ENCODE results near the gene MAGT1.
"Not testable (repeated sequence)": the region's sequence is repeated elsewhere in the genome, so short reads cannot be mapped to it uniquely, and the experiment has no call there.

MAGT1 gene

DNA sequence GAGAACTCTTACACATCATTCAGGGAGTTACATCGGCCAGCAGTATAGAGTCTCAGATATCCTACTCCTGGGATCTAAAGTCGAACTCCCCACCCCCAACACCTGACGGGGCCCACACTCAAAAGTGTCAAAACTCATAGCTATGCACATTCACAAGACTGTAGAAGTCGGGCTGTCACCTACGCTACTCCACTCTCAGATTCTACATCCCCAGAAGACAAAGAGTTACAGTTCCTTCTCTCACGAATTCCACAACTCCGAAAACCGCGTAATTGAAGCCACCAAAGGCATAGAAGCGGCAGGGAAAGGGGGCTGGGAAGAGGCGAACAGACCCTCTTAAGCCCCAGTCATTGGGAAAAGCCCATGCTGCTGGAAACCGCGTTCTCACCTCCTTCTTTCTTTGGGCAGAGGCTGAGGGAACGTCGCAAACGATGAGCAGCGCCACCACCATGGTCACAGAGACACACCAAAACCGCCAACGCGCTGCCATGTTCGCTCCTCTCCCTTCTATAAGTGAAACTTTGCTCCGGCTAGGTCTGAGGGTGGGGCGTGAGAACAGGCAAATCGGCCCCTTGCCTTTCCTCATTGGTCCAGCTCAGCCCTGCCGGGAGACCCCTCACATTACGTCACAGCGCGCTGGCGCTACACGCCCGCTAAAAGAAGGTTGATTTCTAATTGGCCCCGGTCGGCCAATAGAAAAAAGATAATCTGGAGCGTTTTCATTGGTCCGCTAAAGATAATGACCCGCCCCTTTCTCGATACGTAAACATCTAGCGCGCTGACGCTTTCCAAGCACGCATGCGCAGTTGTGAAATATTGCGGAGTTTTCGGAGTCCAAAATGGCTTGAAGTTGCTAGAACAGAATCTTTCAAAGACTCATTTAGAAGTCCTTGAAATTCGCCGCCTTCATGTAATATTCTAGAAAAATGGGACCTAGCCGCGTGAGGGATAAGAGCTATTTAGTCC, at the start of gene MAGT1:
MAGT1 (minus strand) TSS at position 515 of the 966 bp plus-strand sequence; CDS start at position 490, 25 bp downstream.
- in situ Hi-C loops (cut with MboI; ENCODE audit: low sequenced_read_pairs), result no loop called here

DNA sequence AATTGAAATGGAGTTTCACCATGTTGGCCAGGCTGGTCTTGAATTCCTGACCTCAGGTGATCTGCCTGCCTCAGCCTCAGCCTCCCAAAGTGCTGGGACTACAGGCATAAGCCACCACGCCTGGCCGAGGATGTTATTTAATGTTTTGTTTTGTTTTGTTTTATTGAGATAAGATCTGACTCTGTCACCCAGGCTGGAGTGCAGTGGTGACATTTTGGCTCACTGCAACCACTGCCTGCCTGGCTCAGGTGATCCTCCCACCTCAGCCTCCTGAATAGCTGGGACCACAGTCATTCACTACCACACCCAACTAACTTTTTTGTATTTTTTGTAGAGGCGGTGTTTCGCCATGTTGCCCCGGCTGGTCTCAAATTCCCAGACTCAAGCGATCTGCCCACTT, 49.8 kb upstream of the MAGT1 start:
- in situ Hi-C loops (cut with MboI; ENCODE audit: low sequenced_read_pairs), result not testable (repeated sequence)

DNA sequence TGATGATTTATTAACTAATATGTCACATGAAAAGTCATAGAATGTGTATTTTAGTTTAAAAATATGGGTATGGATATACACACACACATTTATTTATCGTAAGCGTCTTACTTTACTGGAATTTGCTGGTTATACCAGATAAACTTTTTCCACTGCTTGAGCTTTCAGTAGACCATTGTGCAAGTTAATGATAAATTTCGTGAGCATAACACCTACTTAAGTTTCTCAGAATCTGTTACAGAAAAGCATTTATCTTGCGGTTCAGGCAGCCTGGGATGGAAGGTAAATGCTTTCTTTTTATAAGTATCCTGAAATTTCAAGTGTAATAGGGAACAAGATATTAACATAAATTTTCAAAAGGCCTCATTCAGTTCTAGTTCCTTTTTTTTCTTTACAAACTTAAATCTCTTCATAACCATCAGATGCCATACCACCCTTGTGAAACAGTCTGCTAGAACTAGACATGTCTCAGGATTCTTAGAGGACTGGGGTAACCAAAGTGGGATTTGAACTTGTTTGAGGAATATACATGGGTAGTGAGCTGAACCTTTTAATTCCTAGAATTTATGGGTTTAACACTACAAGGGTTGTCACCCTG, 42.9 kb upstream of the MAGT1 start:
- in situ Hi-C loops (cut with MboI; ENCODE audit: low sequenced_read_pairs), result no loop called here

DNA sequence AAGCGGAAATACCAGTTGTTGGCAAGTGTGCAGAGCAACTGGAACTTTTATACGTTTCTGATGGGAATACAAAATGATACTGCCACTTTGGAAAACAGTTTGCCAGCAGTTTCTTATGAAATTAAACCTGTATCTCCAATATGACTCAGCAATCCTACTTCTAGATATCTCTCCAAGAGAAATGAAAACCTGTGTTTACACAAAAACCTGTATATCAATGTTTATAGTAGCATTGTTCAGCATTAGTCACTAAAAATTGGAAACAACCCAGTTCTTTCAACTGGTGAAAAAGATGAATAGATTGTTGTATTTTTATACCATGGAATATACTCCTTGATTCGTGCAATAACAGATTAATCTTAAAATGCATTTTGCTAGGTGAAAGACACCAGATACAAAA, 42.1 kb upstream of the MAGT1 start:
- in situ Hi-C loops (cut with MboI; ENCODE audit: low sequenced_read_pairs), result no loop called here

DNA sequence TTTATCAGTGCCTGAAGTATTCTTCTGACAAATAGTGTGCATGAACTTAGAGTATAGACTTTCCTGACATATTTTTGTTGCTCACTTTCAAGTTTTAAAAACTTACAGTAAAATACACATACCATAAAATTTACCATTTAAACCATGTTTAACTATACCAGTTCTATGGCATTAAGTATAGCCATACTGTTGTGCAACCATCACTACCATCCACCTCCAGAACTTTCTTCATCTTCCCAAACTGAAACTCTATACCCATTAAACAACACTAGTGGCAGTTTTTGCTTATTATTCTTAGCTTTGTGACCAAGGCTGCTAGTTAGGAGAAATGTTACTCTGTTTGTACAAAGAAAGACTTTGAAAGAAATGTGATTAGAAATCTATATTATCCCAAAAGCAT, 41.1 kb upstream of the MAGT1 start:
- in situ Hi-C loops (cut with MboI; ENCODE audit: low sequenced_read_pairs), result no loop called here

DNA sequence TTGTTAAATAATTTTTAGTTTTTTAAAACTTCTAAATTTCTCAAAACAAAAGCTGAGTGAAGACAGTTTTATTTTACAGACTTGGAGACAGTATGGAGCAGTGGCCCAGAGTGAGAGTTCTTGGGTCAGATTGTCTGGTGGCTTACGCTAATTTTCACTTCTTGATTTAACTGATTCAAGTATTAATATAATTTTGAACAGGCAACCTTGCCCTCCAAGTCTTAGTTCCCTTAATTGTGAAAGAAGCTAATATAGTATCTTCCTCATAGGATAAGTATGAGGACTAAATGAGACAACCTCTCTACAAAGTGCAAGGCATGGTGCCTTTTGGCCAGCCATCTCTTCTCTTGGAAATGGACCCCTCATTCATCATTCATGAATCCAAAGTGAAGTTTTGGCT, 40.7 kb upstream of the MAGT1 start:
- in situ Hi-C loops (cut with MboI; ENCODE audit: low sequenced_read_pairs), result no loop called here

DNA sequence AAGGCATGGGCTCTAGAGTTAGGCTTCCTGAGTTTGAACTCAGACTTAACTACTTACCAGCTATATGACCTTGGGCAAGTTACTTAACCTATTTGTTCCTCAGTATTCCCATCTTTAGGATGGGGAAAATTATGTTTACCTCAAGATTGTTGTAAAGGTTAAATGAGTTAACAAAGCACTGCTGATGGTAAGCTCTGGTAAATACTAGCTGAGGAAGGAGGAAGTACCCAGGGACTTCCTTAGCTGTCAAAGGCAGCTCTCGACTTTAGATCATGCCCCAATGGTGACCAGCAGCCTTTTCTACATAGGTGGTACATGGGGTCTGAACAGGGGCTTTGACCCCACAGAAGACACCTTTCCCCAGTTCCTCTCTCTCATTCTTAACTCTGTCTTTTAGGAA, 35.3 kb upstream of the MAGT1 start:
- in situ Hi-C loops (cut with MboI; ENCODE audit: low sequenced_read_pairs), result no loop called here

DNA sequence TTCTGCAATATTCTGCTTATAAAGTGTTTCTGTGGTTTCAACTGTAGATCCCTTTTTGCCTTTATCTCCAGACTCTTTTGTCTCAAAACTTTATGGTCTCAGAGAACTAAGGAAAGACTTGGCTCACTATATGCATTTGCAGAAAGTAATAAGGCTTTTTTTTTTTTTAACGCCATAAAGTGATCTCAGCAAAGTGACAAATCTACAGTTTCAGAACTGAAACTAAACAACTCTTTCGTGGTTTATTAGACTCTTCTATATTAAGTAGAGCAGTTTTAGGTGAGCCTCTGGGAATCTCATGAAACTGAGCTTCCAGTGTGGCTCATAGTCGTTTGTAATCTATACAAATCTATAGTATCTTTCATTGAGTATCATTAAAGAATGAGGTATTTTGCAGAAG, 30.5 kb upstream of the MAGT1 start:
- in situ Hi-C loops (cut with MboI; ENCODE audit: low sequenced_read_pairs), result no loop called here

DNA sequence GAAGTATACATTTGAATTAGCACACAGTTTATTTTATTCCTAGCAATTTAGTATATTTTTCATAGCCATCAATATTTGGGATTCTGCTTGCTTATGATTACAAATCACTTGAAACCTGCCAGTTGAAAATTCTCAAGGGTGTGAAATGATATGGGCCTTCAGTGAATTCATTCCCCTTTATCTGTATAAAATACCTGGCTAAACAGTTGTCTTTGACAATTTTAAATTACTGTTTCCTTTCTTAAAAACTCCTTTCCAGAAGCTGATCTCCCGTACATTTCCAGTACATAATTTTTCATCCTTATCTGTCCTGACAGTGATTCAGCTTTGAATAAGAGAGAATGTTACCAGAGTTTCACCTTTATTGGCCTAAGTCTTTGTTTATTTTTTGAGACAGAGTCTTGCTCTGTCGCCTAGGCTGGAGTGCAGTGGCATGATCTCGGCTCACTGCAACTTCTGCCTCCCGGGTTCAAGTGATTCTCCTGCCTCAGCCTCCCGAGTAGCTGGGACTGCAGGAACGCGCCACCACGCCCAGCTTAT, 29.2 kb upstream of the MAGT1 start:
- in situ Hi-C loops (cut with MboI; ENCODE audit: low sequenced_read_pairs), result no loop called here

DNA sequence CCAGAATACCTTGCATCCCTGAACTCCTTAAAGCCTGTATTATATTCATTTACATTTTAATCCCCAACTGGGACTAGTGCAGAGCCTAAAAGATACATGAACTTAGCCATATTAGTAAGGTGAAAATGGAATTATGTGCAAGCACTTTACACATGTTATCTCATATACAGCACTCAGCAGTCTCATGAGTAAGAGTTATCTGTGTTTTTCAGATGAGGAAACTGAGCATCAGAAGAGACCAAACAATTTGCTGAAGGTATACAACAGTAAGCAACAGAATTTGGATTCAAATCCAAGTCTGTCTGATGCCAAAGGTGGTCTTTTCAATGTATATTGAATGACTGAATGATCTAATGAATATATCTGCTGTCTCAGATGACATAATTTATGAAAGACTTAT, 27.6 kb upstream of the MAGT1 start:
- in situ Hi-C loops (cut with MboI; ENCODE audit: low sequenced_read_pairs), result no loop called here

DNA sequence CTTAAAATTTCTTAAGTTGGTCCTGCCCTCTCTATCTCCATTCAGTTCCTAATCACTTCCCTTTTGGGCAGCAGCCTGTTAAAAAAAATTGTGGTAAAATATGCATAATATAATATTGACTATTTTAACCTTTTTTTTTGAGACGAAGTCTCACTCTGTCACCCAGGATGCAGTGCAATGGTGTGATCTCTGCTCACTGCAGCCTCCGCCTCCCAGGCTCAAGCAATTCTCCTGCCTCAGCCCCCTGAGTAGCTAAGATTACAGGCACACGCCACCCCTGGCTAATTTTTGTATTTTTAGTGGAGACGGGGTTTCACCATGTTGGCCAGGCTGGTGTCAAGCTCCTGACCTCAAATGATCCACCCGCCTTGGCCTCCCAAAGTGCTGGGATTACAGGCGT, 24.1 kb upstream of the MAGT1 start:
- in situ Hi-C loops (cut with MboI; ENCODE audit: low sequenced_read_pairs), result not testable (repeated sequence)

DNA sequence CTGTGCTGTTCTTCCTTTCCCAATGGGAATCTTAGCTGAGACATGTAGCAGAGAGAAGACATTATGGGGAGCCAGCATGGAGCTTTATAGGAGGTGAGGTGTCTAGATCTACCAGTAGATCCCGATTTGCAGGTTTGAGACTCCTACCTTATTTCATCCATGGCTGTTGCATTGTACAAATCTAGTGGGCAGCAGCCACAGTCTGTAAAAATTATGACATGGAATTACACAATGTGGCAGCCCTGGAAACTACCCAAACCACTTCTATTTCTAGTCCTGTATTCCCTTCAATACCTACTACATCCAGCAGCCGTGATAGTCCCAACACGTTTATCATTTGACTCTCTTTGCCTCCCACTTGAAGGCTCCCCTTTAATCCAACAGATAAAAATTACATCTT, 23.3 kb upstream of the MAGT1 start:
- in situ Hi-C loops (cut with MboI; ENCODE audit: low sequenced_read_pairs), result no loop called here

DNA sequence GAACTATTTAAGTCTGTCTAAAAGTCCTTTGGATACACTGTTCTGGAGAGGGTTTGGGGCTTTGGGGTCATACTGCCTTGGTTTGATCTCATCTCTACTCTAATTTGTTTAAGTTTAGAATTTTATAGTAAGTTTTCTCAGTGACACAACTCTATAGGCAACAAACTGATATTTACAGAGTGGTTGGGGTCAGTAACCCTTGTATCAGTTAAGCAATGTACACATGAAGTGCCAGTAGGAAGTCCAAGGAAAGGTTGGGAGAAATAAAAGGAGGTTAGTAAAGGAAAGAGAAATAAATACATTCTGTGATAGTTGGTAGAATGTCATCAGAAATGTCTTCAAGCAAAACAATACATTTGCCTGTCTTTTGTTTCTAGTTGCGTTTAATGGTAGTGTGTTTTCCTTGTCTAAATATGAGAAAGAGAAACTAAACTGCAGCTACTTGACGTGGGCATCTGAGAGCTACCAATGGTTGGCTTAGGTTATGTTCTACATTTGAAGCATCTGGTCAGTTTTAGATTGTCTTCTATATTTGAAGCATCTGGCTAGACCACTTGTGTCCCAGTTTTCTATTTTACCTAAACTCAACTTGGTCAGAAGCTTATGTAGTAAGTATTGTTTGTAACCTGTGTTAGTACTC, 22.2 kb upstream of the MAGT1 start:
- in situ Hi-C loops (cut with MboI; ENCODE audit: low sequenced_read_pairs), result no loop called here

DNA sequence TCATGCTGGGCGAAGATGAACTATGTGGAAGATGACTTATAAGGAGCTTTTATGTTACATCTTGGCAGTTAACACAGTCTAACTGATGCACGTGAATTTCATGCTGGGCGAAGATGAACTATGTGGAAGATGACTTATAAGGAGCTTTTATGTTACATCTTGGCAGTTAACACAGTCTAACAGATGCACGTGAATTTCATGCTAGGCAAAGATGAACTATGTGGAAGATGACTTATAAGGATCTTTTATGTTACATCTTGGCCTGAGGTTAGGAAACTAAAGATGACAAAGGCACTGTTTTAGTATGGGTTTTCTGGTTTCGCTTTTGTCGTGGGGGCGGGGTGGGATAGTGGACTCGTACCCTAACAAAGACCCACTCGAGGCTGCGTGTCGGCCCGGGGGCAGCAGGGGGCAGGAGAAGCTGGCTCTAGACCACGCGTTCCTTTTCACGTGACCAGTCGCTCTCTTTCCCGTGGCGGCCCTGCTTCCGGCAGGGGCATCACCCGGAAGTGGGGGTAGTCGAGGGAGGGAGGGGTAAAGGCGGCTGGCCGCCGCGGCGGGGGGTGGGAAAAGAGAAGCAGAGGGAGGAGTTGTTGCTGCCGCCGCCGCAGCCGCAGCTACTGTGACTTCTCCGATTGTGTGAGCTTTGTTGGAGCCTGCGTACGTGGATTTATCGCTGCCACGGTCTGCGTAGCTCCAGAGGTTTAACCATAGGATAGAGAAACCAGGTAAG, 15.0 kb upstream of the MAGT1 start, which contains the start of gene ATP7A:
ATP7A (plus strand) TSS at position 586 of the 733 bp plus-strand sequence. CDS start 60,949 bp downstream, outside the sequence.
- in situ Hi-C loops (cut with MboI; ENCODE audit: low sequenced_read_pairs), result no loop called here

DNA sequence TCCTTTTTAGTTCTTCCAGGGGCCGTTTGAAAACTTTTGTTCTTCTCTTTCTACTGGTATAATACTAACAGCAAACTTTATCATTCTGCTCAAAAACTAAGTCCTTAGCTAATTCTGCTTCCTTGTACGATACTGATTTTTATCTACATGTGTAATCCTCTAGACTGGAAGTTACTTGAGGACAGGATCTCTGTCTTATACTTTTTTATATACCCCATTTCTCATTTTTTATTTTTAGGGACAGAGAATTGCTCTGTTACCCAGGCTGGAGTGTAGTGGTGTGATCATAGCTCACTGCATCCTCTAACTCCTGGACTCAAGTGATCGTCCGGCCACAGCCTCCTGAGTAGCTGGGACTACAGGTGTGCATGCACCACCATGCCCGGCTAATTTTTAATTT, 6.3 kb upstream of the MAGT1 start:
- in situ Hi-C loops (cut with MboI; ENCODE audit: low sequenced_read_pairs), result no loop called here

DNA sequence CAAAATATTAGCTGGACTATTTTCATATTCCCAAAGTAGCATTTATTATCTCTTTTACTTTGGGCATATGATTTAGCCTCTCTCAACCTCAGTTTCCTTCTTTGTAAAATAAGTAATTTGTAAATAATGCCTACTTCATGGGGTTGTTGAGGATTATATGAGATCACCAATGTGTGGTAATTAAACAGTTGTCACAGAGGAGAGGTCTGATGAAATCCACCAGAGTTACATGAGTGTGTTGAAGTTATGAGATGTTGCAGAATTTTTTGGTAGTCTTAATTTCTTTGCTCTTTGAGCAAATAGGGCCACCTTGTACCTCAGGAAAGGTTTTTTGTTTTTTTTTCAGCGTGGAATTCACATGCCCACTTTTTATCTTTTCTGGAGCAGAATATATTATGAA, 5.5 kb upstream of the MAGT1 start:
- in situ Hi-C loops (cut with MboI; ENCODE audit: low sequenced_read_pairs), result no loop called here

DNA sequence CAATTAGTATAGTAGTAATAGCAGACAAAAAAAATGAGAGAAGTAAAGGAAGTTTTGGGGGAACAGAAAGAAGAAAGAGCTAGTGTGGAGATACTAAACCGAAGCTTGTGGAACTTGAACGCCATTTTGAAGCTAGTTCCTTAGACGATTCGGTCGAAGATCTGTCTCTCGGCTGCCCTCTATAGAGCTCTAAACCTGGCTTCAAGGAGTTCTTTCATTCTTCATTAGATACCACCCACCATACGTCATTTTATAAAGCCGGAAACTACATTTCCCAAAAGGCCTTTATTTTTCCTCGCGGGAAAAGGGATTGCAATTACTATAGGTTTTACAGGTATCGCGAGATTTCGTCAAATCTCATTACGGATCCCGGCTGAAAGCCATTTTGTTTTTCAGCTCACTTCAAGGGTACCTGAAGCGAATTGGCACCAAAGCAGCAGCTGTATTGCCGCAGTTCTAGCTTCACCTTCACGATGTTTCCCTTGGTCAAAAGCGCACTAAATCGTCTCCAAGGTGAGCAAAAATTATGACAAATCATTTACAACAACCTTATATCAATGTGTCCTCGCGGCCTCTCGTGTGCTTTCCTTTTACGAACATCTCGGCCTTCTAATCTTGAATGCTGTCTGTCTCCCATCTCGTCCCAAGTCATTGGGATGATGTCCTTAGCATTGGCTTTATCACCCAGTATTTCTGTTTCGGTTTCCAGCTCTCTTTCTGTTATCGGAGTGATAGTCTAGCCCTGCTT, 4.0 kb upstream of the MAGT1 start, which contains the start of gene COX7B:
COX7B (plus strand) TSS at position 388 of the 748 bp plus-strand sequence; CDS start at position 474, 86 bp downstream.
- in situ Hi-C loops (cut with MboI; ENCODE audit: low sequenced_read_pairs), result no loop called here

DNA sequence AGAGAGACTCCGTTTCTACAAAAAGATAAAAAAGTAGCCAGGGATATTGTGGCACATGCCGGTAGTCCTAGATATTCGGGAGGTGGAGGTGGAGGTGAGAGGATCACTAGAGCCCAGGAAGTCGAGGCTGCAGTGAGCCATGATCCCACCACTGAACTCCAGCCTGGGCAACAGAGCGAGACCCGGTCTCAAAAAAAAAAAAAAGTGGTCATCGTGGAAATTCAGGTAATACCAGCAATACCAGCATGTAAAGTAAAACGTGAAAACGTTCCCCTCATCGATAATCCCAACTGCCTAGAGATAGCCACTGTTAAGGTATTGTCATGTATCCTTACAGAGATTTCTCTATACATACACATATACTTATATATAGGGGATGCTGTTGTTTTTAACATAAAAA, 1.5 kb downstream of the MAGT1 start:
- in situ Hi-C loops (cut with MboI; ENCODE audit: low sequenced_read_pairs), result no loop called here

DNA sequence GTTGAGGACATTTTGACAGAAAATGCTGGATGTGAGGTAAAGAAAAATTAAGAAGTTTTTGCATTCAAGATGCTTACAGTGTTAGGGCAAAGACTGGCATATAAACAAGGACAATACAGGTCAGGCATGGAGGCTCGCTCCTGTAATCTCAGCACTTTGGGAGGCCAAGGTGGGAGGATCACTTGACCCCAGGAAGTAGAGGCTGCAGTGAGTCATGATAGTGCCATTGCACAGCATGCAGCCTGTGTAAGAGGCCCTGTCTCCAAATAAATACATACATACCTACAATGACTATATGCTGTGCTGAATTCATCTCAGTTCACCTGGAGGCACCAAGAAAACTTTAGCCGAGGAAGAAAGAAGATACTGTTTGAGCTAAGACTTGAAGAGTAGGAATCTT, 2.3 kb downstream of the MAGT1 start:
- in situ Hi-C loops (cut with MboI; ENCODE audit: low sequenced_read_pairs), result no loop called here

DNA sequence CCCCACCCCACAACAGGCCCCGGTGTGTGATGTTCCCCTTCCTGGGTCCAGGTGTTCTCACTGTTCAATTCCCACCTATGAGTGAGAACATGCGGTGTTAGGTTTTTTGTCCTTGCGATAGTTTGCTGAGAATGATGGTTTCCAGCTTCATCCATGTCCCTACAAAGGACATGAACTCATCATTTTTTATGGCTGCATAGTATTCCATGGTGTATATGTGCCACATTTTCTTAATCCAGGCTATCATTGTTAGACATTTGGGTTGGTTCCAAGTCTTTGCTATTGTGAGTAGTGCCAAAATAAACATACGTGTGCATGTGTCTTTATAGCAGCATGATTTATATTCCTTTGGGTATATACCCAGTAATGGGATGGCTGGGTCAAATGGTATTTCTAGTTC, 13.8 kb downstream of the MAGT1 start:
- in situ Hi-C loops (cut with MboI; ENCODE audit: low sequenced_read_pairs), result not testable (repeated sequence)
